ENCODE data around the gene HNRNPR. TPM values are rescaled to one million over a fixed set of nuclear protein-coding genes. Genes with fewer than 3 reads are reported as not detected.
"Not testable (repeated sequence)": the region's sequence is repeated elsewhere in the genome, so short reads cannot be mapped to it uniquely, and the experiment has no call there.

The HNRNPR gene
- total RNA-seq, 3 donors from 2014 or later: 56.6 to 114 (median 109) TPM

GRCh38 chr1:23381233-23381885 lies 37.3 kb upstream of the HNRNPR start:
- Histone ChIP-seq H3K27me3 (no peaks in the 10 kb centered on the region), H3K36me3 (no peaks in the 10 kb centered on the region), H3K4me3 (no peak overlapping the region), H3K4me1 (peaks cover 0 to 11% of the 10 kb centered on the region in 2 donors), H3K9me3 (no peaks in the 10 kb centered on the region), H3K27ac (peak overlapping the region; percentile 13 to 30)
- intact Hi-C loops (cut with DNase I; ENCODE audit: low total_unique reads): no loop called here
- TF ChIP-seq POLR2AphosphoS5 (IDR thresholded peaks at IDR 0.05) (no peak), CTCF (IDR thresholded peaks at IDR 0.05) (no peak), POLR2A (IDR thresholded peaks at IDR 0.05) (no peak)
- no peak for DNase-seq (ENCODE audit: low spot score in 2 of 2)

- no peaks in the 10 kb centered on the region for H3K27me3 ChIP-seq
- H3K4me1 ChIP-seq: peaks cover 0 to 11% of the 10 kb centered on the region in 2 donors
- intact Hi-C loops (cut with DNase I; ENCODE audit: low total_unique reads): no loop called here
- no peak for DNase-seq (ENCODE audit: low spot score in 2 of 2)
- no peaks in the 10 kb centered on the region for H3K9me3 ChIP-seq
- H3K36me3 ChIP-seq: no peaks in the 10 kb centered on the region
- H3K27ac ChIP-seq: peak overlapping the region; percentile 36
- TF ChIP-seq POLR2AphosphoS5 (IDR thresholded peaks at IDR 0.05) (no peak), POLR2A (IDR thresholded peaks at IDR 0.05) (no peak), CTCF (IDR thresholded peaks at IDR 0.05) (no peak)
- no peak overlapping the region for H3K4me3 ChIP-seq
Observed at GRCh38 chr1:23380719-23381118, 36.6 kb upstream of the HNRNPR start.

GRCh38 chr1:23380236-23380635 lies 36.2 kb upstream of the HNRNPR start:
- Histone ChIP-seq H3K4me1 (peaks cover 0 to 10% of the 10 kb centered on the region in 2 donors), H3K27ac (peak overlapping the region; percentile 36)
- H3K9me3 ChIP-seq; H3K27me3 ChIP-seq; intact Hi-C loops (cut with DNase I; ENCODE audit: low total_unique reads); DNase-seq (ENCODE audit: low spot score in 2 of 2); H3K4me3 ChIP-seq; H3K36me3 ChIP-seq: not testable (repeated sequence)

- intact Hi-C loops (cut with DNase I; ENCODE audit: low total_unique reads): no loop called here
- peak in 1 of 2 donors; percentile 67 for DNase-seq (ENCODE audit: low spot score in 2 of 2)
Observed at GRCh38 chr1:23376890-23377811, 33.1 kb upstream of the HNRNPR start.

GRCh38 chr1:23374079-23374735 lies 30.1 kb upstream of the HNRNPR start:
- H3K36me3 ChIP-seq; H3K27ac ChIP-seq; H3K9me3 ChIP-seq; H3K4me3 ChIP-seq; DNase-seq (ENCODE audit: low spot score in 2 of 2); intact Hi-C loops (cut with DNase I; ENCODE audit: low total_unique reads); H3K27me3 ChIP-seq: not testable (repeated sequence)
- peaks cover 10 to 23% of the 10 kb centered on the region in 2 donors for H3K4me1 ChIP-seq

More at GRCh38 chr1:23376890-23377811, 33.1 kb upstream of the HNRNPR start:
- peak overlapping the region; percentile 59 to 86 for H3K27ac ChIP-seq
- H3K4me3 ChIP-seq: peak overlapping the region in 1 of 3 donors; percentile 13
- TF ChIP-seq CTCF (IDR thresholded peaks at IDR 0.05): no peak
- peak; percentile 38 to 76 (median 52) for TF ChIP-seq POLR2AphosphoS5 (IDR thresholded peaks at IDR 0.05)
- no peaks in the 10 kb centered on the region for H3K36me3 ChIP-seq
- H3K4me1 ChIP-seq: peaks cover 0 to under 1% of the 10 kb centered on the region in 2 donors
- H3K9me3 ChIP-seq: no peaks in the 10 kb centered on the region
- no peaks in the 10 kb centered on the region for H3K27me3 ChIP-seq

Measured in breast epithelium (tissue), 4 donors.